DOHH2 (cell line): ENCODE results near the gene EEF1AKMT3.

Experiments used
- EZH2phosphoT487 ChIP-seq: fragments of 200-600 bp; sonication (generic); IDR thresholded peaks from 2 replicates; pipeline ENCODE4 v1.6.1; 2017; ENCODE audit warnings: borderline replicate concordance, mild to moderate bottlenecking, antibody characterized with exemption, low read length, moderate library complexity, mixed read lengths
- TF ChIP-seq, protein P1 (sequence below): fragments of 200-600 bp; sonication (generic); IDR thresholded peaks from one replicate; pipeline ENCODE4 v1.5.1; 2014; ENCODE audit warnings: antibody characterized with exemption, mild to moderate bottlenecking, low read depth, low read length; ENCODE audit not compliant: poor library complexity, severe bottlenecking

DNA sequence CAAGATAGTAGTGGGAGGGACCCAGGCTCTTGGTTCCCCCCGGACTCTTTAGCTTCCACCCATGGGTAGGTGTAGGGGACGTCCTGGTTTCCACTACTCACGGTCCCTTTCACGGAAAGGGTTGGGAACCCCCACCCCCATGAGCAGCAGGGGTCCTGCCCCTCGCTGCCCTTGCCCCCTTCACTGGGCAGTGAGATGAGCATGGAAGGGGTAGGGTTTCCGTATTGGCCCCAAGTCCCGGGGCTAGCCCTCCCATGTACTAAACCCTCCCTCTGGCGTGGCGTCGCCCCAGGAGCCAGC lies 46.6 kb upstream of the EEF1AKMT3 start:
- TF ChIP-seq, protein P1, sequence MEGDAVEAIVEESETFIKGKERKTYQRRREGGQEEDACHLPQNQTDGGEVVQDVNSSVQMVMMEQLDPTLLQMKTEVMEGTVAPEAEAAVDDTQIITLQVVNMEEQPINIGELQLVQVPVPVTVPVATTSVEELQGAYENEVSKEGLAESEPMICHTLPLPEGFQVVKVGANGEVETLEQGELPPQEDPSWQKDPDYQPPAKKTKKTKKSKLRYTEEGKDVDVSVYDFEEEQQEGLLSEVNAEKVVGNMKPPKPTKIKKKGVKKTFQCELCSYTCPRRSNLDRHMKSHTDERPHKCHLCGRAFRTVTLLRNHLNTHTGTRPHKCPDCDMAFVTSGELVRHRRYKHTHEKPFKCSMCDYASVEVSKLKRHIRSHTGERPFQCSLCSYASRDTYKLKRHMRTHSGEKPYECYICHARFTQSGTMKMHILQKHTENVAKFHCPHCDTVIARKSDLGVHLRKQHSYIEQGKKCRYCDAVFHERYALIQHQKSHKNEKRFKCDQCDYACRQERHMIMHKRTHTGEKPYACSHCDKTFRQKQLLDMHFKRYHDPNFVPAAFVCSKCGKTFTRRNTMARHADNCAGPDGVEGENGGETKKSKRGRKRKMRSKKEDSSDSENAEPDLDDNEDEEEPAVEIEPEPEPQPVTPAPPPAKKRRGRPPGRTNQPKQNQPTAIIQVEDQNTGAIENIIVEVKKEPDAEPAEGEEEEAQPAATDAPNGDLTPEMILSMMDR = no peak
- no peak for TF ChIP-seq EZH2phosphoT487
